Muscle layer of colon (tissue), 2 donors: ENCODE results near the gene CYB5RL.

Experiments
- H3K27ac ChIP-seq: one replicate; pipeline ENCODE4 v1.7.0; 2013; ENCODE audit warnings: low read depth, mild to moderate bottlenecking, low read length, moderate library complexity
- H3K27me3 ChIP-seq, 2 donors: one replicate each; pipeline ENCODE4 v1.7.0; 2013; ENCODE audit warnings: low read length in 2 of 2, mild to moderate bottlenecking in 2 of 2; ENCODE audit not compliant: insufficient read depth in 2 of 2, control insufficient read depth in 1 of 2
- H3K36me3 ChIP-seq: one replicate; pipeline ENCODE4 v1.7.0; 2013; ENCODE audit warnings: mild to moderate bottlenecking, low read length; ENCODE audit not compliant: insufficient read depth
- H3K4me1 ChIP-seq: one replicate; pipeline ENCODE4 v1.7.0; 2013; ENCODE audit warnings: mild to moderate bottlenecking, low read length; ENCODE audit not compliant: insufficient read depth
- H3K4me3 ChIP-seq, 2 donors: one replicate each; pipeline ENCODE4 v1.7.0; 2013; ENCODE audit warnings: low read length in 2 of 2, low read depth in 1 of 2, mild to moderate bottlenecking in 1 of 2, moderate library complexity in 1 of 2
- H3K9ac ChIP-seq: one replicate; pipeline ENCODE4 v1.7.0; 2013; ENCODE audit warnings: low read length
- H3K9me3 ChIP-seq: one replicate; pipeline ENCODE4 v1.7.0; 2013; ENCODE audit warnings: mild to moderate bottlenecking, low read length
- donor health status: abdominal sarcoma.
- donor health status: Adenocarcinoma of cecum.

Gene CYB5RL, protein sequence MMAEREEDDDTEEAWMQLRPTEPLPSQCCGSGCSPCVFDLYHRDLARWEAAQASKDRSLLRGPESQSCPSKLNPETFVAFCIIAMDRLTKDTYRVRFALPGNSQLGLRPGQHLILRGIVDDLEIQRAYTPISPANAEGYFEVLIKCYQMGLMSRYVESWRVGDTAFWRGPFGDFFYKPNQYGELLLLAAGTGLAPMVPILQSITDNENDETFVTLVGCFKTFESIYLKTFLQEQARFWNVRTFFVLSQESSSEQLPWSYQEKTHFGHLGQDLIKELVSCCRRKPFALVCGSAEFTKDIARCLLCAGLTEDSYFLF

DNA sequence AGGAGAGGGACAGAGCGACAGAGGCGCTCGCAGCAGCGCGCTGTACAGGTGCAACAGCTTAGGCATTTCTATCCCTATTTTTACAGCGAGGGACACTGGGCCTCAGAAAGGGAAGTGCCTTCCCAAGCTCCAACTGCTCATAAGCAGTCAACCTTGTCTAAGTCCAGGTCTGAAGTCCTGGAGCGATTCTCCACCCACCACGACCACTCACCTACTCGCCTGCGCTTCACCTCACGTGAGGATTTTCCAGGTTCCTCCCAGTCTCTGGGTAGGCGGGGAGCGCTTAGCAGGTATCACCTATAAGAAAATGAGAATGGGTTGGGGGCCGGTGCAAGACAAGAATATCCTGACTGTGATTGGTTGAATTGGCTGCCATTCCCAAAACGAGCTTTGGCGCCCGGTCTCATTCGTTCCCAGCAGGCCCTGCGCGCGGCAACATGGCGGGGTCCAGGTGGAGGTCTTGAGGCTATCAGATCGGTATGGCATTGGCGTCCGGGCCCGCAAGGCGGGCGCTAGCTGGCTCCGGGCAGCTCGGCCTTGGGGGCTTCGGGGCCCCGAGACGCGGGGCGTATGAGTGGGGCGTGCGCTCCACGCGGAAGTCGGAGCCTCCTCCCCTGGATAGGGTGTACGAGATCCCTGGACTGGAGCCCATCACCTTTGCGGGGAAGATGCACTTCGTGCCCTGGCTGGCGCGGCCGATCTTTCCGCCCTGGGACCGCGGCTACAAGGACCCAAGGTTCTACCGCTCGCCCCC lies at the start of gene CYB5RL, which contains the start of gene MRPL37:
TSS of gene CYB5RL (minus strand) at position 266 of the 754 bp plus-strand sequence. CDS start 4,414 bp downstream, outside the sequence.
TSS of gene MRPL37 (plus strand) at position 403 of the 754 bp plus-strand sequence. CDS start at position 480, 77 bp downstream.
- peak within 1 kb of the TSS; percentile 79 to 84 for H3K4me3 ChIP-seq
- H3K27me3 ChIP-seq: no peaks in the 10 kb centered on the region
- H3K9ac ChIP-seq: peak within 1 kb of the TSS; percentile 81
- peaks cover 27% of the 10 kb centered on the region for H3K4me1 ChIP-seq
- H3K27ac ChIP-seq: peak within 1 kb of the TSS; percentile 88
- peaks cover 8% of the 10 kb centered on the region for H3K36me3 ChIP-seq
- H3K9me3 ChIP-seq: no peaks in the 10 kb centered on the region

DNA sequence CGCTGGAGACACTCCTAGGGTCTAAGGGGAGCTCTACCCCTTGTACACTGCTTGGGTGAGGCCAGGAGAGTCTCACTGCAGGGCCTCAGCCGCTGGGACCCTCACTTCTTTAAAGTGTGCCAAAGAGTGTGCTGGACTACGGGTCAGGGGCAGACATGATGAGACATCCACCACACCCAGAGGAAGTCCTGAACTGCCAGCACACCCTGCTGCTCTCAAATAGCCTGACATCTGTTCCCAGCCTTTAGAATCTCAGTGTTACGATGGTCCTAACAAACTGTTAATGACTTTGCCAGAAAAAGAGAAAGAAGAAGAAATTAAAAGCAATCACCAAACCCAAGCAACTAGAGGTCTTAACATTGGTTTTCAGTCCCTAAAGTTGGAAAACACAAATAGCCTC lies 49.1 kb upstream of the CYB5RL start:
- Histone ChIP-seq H3K4me1 (peaks cover 17% of the 10 kb centered on the region), H3K36me3 (no peaks in the 10 kb centered on the region), H3K9me3 (no peaks in the 10 kb centered on the region), H3K27me3 (no peaks in the 10 kb centered on the region), H3K27ac (no peak overlapping the region), H3K4me3 (no peak overlapping the region), H3K9ac (no peak overlapping the region)

DNA sequence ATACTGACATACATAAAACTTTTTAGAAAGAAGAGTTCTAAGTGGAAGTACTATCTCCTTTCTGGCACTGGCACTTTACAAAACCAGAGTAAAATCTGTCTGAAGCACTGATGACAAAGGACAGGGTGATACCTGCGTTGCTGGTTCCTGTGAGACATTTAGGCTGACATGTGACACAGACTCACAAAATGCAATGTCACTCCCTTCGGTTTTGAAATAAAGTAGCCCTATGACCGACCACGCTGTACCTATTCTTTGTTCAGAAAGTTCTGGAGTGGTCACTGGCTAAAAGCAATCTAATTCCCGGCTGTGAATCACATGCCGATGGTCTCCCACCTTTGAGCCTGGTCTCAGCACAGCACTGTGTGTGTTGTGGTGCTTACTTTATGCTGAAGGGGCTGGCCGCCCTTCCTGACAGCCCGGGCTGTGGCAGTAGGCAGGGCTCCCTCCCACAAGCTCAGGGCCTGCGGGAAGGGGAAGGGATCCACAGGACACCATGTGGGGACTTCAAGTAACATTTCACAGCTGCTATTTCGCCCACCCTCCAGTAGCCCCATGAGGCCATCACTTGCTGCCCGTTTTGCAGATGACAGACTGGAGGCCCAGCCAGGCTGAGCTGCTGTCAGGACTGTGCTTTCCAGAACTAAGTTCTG lies 48.2 kb upstream of the CYB5RL start:
- Histone ChIP-seq H3K27ac (no peak overlapping the region), H3K36me3 (peaks cover 4% of the 10 kb centered on the region)

DNA sequence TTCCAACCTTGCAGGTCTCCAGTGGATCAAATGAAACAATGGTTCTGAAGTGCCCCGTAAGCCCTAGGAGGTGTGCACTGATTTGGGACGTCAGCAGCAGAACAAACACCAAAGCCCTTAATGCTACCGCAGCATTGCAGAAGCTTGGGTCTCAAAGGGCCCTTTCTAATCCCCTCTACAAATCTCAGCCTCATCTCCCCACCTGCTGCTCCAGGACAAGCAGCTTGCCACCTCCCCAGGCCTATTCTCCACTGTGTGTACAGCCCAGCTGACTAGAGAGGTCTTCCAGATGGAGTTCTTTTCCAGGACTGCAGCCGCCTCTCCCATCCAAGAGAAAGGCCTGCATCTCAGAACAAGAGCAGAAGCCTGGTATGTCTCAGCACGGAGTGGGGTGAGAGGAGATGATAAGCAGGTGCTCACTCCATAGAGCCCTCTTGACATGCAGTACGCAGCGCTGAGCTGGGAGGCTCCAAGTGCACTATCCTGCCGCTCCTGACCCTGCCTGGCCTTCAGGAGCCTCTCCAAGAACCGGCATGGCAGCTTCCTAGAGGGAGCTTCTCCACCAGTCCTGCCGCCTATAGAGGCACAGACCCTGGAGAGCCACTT lies 46.4 kb upstream of the CYB5RL start:
- no peak overlapping the region for H3K9ac ChIP-seq
- H3K4me1 ChIP-seq: peaks cover 17% of the 10 kb centered on the region
- H3K36me3 ChIP-seq: peaks cover 14% of the 10 kb centered on the region
- no peaks in the 10 kb centered on the region for H3K27me3 ChIP-seq
- no peak overlapping the region for H3K27ac ChIP-seq
- no peaks in the 10 kb centered on the region for H3K9me3 ChIP-seq
- no peak overlapping the region for H3K4me3 ChIP-seq

More for the DNA sequence above, 48.2 kb upstream of the CYB5RL start:
- Histone ChIP-seq H3K9me3 (no peaks in the 10 kb centered on the region), H3K4me1 (peaks cover 17% of the 10 kb centered on the region), H3K4me3 (no peak overlapping the region), H3K27me3 (no peaks in the 10 kb centered on the region), H3K9ac (no peak overlapping the region)

DNA sequence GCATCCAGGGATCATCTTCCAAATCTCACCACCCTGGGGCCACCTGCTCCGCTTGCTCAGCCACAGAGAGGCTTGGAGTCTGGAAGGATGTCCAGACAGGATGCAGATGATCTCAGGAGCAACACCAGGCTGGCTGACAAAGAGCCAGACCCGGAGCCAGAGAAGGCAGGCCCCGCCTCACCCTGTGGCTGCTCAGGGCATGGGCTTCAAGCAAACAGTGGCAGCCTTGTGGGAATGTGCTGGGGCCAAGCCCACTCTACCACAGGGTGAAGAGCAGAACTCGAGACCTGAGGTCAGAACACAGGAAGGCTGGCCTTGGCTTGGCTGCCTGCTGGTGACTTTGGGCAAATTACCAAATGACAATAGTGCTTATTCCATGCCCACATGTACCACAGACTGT lies 45.7 kb upstream of the CYB5RL start:
- peaks cover 17% of the 10 kb centered on the region for H3K4me1 ChIP-seq
- no peak overlapping the region for H3K27ac ChIP-seq
- no peaks in the 10 kb centered on the region for H3K27me3 ChIP-seq
- peaks cover 21% of the 10 kb centered on the region for H3K36me3 ChIP-seq
- no peaks in the 10 kb centered on the region for H3K9me3 ChIP-seq
- H3K9ac ChIP-seq: no peak overlapping the region
- H3K4me3 ChIP-seq: no peak overlapping the region

DNA sequence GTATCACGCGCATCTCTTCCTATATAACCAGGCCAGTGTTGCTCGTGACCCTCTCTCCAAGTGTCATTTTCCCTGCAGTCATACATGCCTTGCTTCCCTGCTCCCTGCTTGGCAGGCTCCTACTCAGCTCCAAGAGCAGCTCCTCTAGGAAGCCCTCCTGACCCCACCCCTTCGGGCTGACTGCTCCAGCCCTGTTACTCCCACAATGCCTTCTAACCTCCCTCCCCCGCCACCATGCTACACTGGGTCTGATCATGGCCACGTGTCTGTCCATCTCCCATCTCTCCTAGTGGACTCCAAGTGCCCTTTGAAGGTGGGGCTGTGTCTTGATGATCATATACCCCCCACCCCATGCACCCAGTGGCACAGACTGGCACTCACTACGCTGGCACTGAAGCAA lies 44.8 kb upstream of the CYB5RL start:
- Histone ChIP-seq H3K27me3 (no peaks in the 10 kb centered on the region), H3K36me3 (peaks cover 24% of the 10 kb centered on the region), H3K9ac (no peak overlapping the region), H3K9me3 (no peaks in the 10 kb centered on the region), H3K4me3 (no peak overlapping the region), H3K27ac (no peak overlapping the region), H3K4me1 (peaks cover 17% of the 10 kb centered on the region)

DNA sequence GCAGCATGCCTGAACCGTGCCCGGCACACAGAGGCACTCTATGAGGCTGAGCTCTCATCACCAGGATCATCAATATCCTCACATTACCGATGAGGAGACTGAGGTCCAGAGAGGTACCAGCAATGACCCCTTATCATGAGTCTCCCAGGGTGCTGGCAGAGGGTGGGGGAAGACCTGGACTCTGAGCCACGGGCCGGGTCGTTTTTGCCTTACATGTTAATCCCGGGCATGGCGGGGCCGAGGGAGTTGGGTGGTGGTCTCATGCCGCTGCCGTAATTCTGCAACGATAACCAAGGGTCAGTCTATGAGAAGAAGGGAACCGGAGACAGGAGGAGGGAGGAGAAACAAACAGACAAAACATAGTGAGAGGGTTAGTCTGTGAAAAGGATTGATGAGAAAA lies 43.2 kb upstream of the CYB5RL start:
- H3K4me3 ChIP-seq: no peak overlapping the region
- peaks cover 41% of the 10 kb centered on the region for H3K36me3 ChIP-seq

DNA sequence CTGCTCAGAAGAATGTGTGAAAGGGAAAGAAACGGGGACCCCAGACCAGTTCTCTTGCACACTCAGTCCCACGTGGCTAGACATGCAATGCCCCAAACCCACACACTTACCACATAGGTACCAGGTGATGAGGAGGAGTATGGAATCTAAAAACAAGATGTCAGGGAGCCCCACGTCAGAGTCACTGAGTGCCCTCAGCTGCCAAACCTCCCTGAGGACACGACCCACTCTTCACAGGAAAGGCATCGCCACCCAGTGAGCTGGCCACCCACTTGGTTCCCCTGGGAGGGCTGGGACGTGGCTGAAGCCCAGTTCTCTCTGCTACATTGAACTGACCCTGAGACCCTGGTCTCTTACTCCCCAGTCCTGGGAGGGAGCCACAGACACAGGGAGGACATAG lies 41.5 kb upstream of the CYB5RL start:
- Histone ChIP-seq H3K27me3 (no peaks in the 10 kb centered on the region), H3K4me1 (peaks cover 17% of the 10 kb centered on the region), H3K27ac (no peak overlapping the region), H3K4me3 (no peak overlapping the region), H3K9me3 (no peaks in the 10 kb centered on the region), H3K9ac (no peak overlapping the region), H3K36me3 (peaks cover 57% of the 10 kb centered on the region)

More for the DNA sequence above, 43.2 kb upstream of the CYB5RL start:
- H3K27me3 ChIP-seq: no peaks in the 10 kb centered on the region
- H3K9ac ChIP-seq: no peak overlapping the region
- H3K4me1 ChIP-seq: peaks cover 17% of the 10 kb centered on the region
- no peaks in the 10 kb centered on the region for H3K9me3 ChIP-seq
- no peak overlapping the region for H3K27ac ChIP-seq

DNA sequence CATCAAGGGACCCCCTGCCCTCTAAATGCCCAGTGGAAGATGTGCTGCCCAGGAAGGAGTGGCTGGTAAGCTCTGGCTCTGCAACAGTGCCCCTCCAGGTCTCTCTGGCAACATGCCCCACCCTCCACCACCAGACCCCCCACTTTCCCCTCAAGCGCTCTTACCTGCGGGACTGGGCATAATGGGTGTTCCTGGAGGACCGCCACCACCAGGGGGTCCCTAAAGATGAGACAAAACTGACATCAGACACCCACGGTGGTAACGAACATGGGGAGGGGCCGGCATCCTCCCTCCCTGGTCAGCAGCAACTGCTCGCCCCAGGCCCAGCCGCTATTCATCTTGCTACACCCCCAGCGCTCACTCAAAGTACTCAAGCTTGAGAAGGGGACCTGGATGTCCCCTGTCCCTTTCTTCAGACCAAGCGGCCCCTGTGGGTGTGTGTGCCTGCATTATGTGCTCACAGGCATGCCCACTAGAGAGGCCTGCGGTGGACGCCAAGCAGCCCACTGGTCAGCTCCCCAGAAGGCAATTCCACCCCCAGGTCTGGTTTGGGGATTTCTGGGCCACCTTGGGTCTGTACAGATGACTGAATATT lies 41.0 kb upstream of the CYB5RL start:
- no peaks in the 10 kb centered on the region for H3K9me3 ChIP-seq
- H3K4me1 ChIP-seq: peaks cover 13% of the 10 kb centered on the region
- H3K27ac ChIP-seq: no peak overlapping the region
- H3K4me3 ChIP-seq: no peak overlapping the region
- peaks cover 57% of the 10 kb centered on the region for H3K36me3 ChIP-seq
- no peak overlapping the region for H3K9ac ChIP-seq
- H3K27me3 ChIP-seq: no peaks in the 10 kb centered on the region

DNA sequence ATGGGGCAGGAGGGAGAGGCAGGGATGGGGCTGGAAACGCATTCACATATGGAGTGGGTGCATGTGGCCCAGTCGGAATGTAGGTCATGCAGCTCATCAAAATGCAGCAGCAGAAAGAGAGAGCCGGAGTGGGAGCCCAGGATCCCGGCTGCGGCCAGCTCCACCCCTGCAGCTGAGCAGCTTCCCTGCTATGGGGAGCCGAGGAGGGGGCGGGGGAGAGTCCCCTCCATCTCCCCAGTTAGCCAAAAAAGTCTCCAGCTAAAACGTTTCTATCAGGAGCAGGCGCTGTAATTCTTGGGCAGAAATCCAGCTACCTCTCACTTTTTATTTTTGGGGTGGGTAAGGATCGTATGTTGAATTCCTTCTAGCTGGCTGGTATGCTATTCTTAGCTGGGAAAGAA lies 39.8 kb upstream of the CYB5RL start:
- Histone ChIP-seq H3K4me1 (peaks cover 1% of the 10 kb centered on the region), H3K27me3 (no peaks in the 10 kb centered on the region), H3K36me3 (peaks cover 57% of the 10 kb centered on the region), H3K9me3 (no peaks in the 10 kb centered on the region), H3K4me3 (no peak overlapping the region), H3K9ac (no peak overlapping the region), H3K27ac (no peak overlapping the region)

DNA sequence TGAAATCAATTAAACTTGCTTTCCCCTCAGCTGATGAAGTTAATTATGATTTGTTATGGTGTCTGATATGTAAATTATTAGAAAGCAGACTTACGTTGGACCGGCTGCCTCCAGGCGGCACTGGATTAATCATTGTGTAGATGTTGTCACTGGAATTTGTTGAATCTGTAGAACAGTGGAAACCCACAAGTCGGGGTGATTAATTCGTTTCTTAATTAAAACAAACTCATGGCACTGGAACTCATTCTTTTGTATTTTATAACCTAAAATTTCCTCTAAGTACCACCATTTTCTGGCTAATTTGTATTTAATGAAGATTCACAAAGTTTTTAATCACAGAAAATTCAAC lies 39.2 kb upstream of the CYB5RL start:
- Histone ChIP-seq H3K4me1 (no peaks in the 10 kb centered on the region), H3K27ac (no peak overlapping the region), H3K9me3 (no peaks in the 10 kb centered on the region), H3K9ac (no peak overlapping the region), H3K27me3 (no peaks in the 10 kb centered on the region), H3K36me3 (peaks cover 57% of the 10 kb centered on the region), H3K4me3 (no peak overlapping the region)
